HepG2 (cell line): Measurements from ENCODE around the gene RIN3. TPM values are rescaled to one million over a fixed set of nuclear protein-coding genes. Genes with fewer than 3 reads are reported as not detected.

Source experiments
- ATF7 ChIP-seq, 2 experiments: fragments of 450-650 bp in 1 of 2; sonication (generic) in 1 of 2; formaldehyde crosslinking in 1 of 2; IDR thresholded peaks; 2 replicates each; pipeline versions ENCODE4 v1.4.0 to v1.6.1; 2016 to 2020; ENCODE audit warnings: antibody characterized with exemption in 1 of 2, mild to moderate bottlenecking in 1 of 2, missing genetic modification reagents in 1 of 2
- CREM ChIP-seq, 2 experiments: sonication (generic) in 1 of 2; formaldehyde crosslinking in 1 of 2; IDR thresholded peaks; 2 replicates each; pipeline versions ENCODE4 v1.4.0 to v1.6.1; 2016 to 2020; ENCODE audit warnings: antibody characterized with exemption in 1 of 2, mild to moderate bottlenecking in 1 of 2, missing genetic modification reagents in 1 of 2
- FOXJ3 ChIP-seq: sonication (generic); formaldehyde crosslinking; IDR thresholded peaks from 2 replicates; pipeline ENCODE4 v1.4.0; 2020; ENCODE audit warnings: missing genetic modification reagents, mild to moderate bottlenecking, borderline replicate concordance
- GZF1 ChIP-seq: sonication (generic); formaldehyde crosslinking; IDR thresholded peaks from 2 replicates; pipeline ENCODE4 v1.5.1; 2020; ENCODE audit warnings: mild to moderate bottlenecking, missing genetic modification reagents
- HOMEZ ChIP-seq: IDR thresholded peaks from 2 replicates; pipeline ENCODE4 v1.6.1; 2016; ENCODE audit warnings: low read depth
- HOXD1 ChIP-seq: sonication (generic); formaldehyde crosslinking; IDR thresholded peaks from 2 replicates; pipeline ENCODE4 v1.5.0; 2020; ENCODE audit warnings: missing genetic modification reagents
- KLF11 ChIP-seq: IDR thresholded peaks from 2 replicates; pipeline ENCODE4 v1.6.1; 2016; ENCODE audit warnings: missing compliant biosample characterization
- KLF6 ChIP-seq: IDR thresholded peaks from 2 replicates; pipeline ENCODE4 v1.8.0; 2016; ENCODE audit warnings: missing biosample characterization, missing genetic modification reagents
- KMT2A ChIP-seq: sonication (generic); formaldehyde crosslinking; IDR thresholded peaks from 2 replicates; pipeline ENCODE4 v1.4.0; 2020; ENCODE audit warnings: missing genetic modification reagents
- MAX ChIP-seq: IDR thresholded peaks from 2 replicates; pipeline ENCODE4 v1.6.1; 2012; ENCODE audit warnings: inconsistent platforms
- MEF2D ChIP-seq: sonication (generic); formaldehyde crosslinking; IDR thresholded peaks from 2 replicates; pipeline ENCODE4 v1.5.1; 2020; ENCODE audit warnings: mild to moderate bottlenecking, missing genetic modification reagents
- SALL2 ChIP-seq: sonication (generic); formaldehyde crosslinking; IDR thresholded peaks from 2 replicates; pipeline ENCODE4 v1.8.1; 2023; ENCODE audit warnings: mild to moderate bottlenecking, missing genetic modification reagents, inconsistent platforms
- SMAD1 ChIP-seq: sonication (generic); formaldehyde crosslinking; IDR thresholded peaks from 2 replicates; pipeline ENCODE4 v1.4.0; 2020; ENCODE audit warnings: missing genetic modification reagents, low read depth, mild to moderate bottlenecking, borderline replicate concordance
- SP2 ChIP-seq: sonication (generic); formaldehyde crosslinking; IDR thresholded peaks from 2 replicates; pipeline ENCODE4 v1.5.1; 2020; ENCODE audit warnings: mild to moderate bottlenecking, missing genetic modification reagents
- STAG1 ChIP-seq: sonication (generic); formaldehyde crosslinking; IDR thresholded peaks from 2 replicates; pipeline ENCODE4 v1.4.0; 2020; ENCODE audit warnings: missing genetic modification reagents
- TFE3 ChIP-seq: IDR thresholded peaks from 2 replicates; pipeline ENCODE4 v1.6.1; 2016
- THAP8 ChIP-seq: sonication (generic); formaldehyde crosslinking; IDR thresholded peaks from 2 replicates; pipeline ENCODE4 v1.5.1; 2020; ENCODE audit warnings: missing genetic modification reagents, mild to moderate bottlenecking, borderline replicate concordance
- ZEB1 ChIP-seq: IDR thresholded peaks from 2 replicates; pipeline ENCODE4 v1.6.1; 2012; ENCODE audit warnings: mild to moderate bottlenecking, low read depth, inconsistent platforms; ENCODE audit not compliant: insufficient replicate concordance
- ZNF280B ChIP-seq: sonication (generic); formaldehyde crosslinking; IDR thresholded peaks from 2 replicates; pipeline ENCODE4 v1.5.0; 2020; ENCODE audit warnings: missing genetic modification reagents, mild to moderate bottlenecking, borderline replicate concordance
- ZNF317 ChIP-seq: sonication (generic); formaldehyde crosslinking; IDR thresholded peaks from 2 replicates; pipeline ENCODE4 v1.5.0; 2020; ENCODE audit warnings: mild to moderate bottlenecking, missing genetic modification reagents
- ZNF430 ChIP-seq: sonication (generic); formaldehyde crosslinking; IDR thresholded peaks from 2 replicates; pipeline ENCODE4 v1.9.0; 2021; ENCODE audit warnings: mild to moderate bottlenecking, missing genetic modification reagents
- ZNF510 ChIP-seq: sonication (generic); formaldehyde crosslinking; IDR thresholded peaks from 2 replicates; pipeline ENCODE4 v1.4.0; 2020; ENCODE audit warnings: low read depth, mild to moderate bottlenecking, missing genetic modification reagents
- ZNF580 ChIP-seq: IDR thresholded peaks from 2 replicates; pipeline ENCODE4 v1.6.1; 2016; ENCODE audit warnings: low read depth, borderline replicate concordance
- polyA plus RNA-seq, 8 experiments: library from polyadenylated mRNA; depleted of rRNA in 3 of 8; stranded (reverse) in 7 of 8; unstranded in 1 of 8; fragments of >200 nt; fragmentation: Illumina TruSeq in 4 of 8; extraction: Trizol in 4 of 8; gene quantifications; 2 replicates each; pipeline versions ENCODE4 v1.2.1 to v1.2.3, GENCODE V29; 2011 to 2016; ENCODE audit warnings: low read depth in 4 of 8, missing spikeins in 1 of 8, mixed read lengths in 1 of 8; ENCODE audit not compliant: insufficient read depth in 1 of 8
- total RNA-seq, 5 experiments: library from RNA; depleted of rRNA; stranded (reverse); fragments of >200 nt; fragmentation: Illumina TruSeq; extraction: Trizol; gene quantifications; 2 replicates each; pipeline ENCODE4 v1.2.3, GENCODE V29; 2016; ENCODE audit warnings: low read depth in 1 of 5

The RIN3 gene
- total and polyA plus RNA-seq, 2 of the 13 experiments (the other 11 are each of a cell fraction or from before 2014, with no cell fraction given): 2.3 to 3.6 TPM

- no peak for TF ChIP-seq ATF7 (IDR thresholded peaks at IDR 0.05)
- 0 out of 2 replicates have a peak, but pooled peaks have one; percentile 8 for TF ChIP-seq ATF7 (CRISPR knock-in tag; IDR thresholded peaks at IDR 0.05)
- 0 out of 2 replicates have a peak, but pooled peaks have one; percentile 1 for TF ChIP-seq MEF2D (CRISPR knock-in tag)
- TF ChIP-seq CREM (IDR thresholded peaks at IDR 0.05): peak; percentile 8; the same call in 1 of the 2 replicates
- no peak for TF ChIP-seq CREM (CRISPR knock-in tag; IDR thresholded peaks at IDR 0.05)
- TF ChIP-seq SMAD1: peak; percentile 26; the same call in 1 of the 2 replicates
- no peak for TF ChIP-seq ZNF317 (CRISPR knock-in tag)
- no peak for TF ChIP-seq STAG1 (CRISPR knock-in tag)
- peak; percentile 8; the same call in 1 of the 2 replicates for TF ChIP-seq MAX
- no peak for TF ChIP-seq TFE3 (CRISPR knock-in tag)
- peak; percentile 7; the same call in 1 of the 2 replicates for TF ChIP-seq ZNF430 (CRISPR knock-in tag)
- 0 out of 2 replicates have a peak, but pooled peaks have one; percentile 29 for TF ChIP-seq ZNF280B
- TF ChIP-seq ZEB1: peak; percentile 4
- peak; percentile 5; the same call in 1 of the 2 replicates for TF ChIP-seq KMT2A
- TF ChIP-seq HOXD1 (CRISPR knock-in tag): no peak
- TF ChIP-seq ZNF510 (CRISPR knock-in tag): no peak
- TF ChIP-seq THAP8 (CRISPR knock-in tag): no peak
- no peak for TF ChIP-seq KLF6 (CRISPR knock-in tag)
- TF ChIP-seq ZNF580 (CRISPR knock-in tag): 0 out of 2 replicates have a peak, but pooled peaks have one; percentile 11
- TF ChIP-seq GZF1: 0 out of 2 replicates have a peak, but pooled peaks have one; percentile 26
- TF ChIP-seq FOXJ3 (CRISPR knock-in tag): no peak
- TF ChIP-seq SALL2 (CRISPR knock-in tag): no peak
- peak; percentile 7; the same call in 1 of the 2 replicates for TF ChIP-seq HOMEZ
- 0 out of 2 replicates have a peak, but pooled peaks have one; percentile 1 for TF ChIP-seq KLF11 (CRISPR knock-in tag)
- TF ChIP-seq SP2: no peak
Measured at GRCh38 chr14:92557544-92557912, 43.9 kb downstream of the RIN3 start (continued).
